SJCRH30 (cell line): ENCODE measurements around the gene SNURF. TPM values are rescaled to one million over a fixed set of nuclear protein-coding genes. Genes with fewer than 3 reads are reported as not detected.
"Not testable (repeated sequence)": the region's sequence is repeated elsewhere in the genome, so short reads cannot be mapped to it uniquely, and the experiment has no call there.

ENCODE experiments used
- DNase-seq, 2 experiments: peaks; one replicate each; pipeline ENCODE4 v3.0.0-alpha.2; 2015 to 2020
- H3K27ac ChIP-seq: fragments of 250-450 bp; sonication (Bioruptor Pico); 2 replicates; pipeline ENCODE4 v1.5.1; 2020; ENCODE audit warnings: mild to moderate bottlenecking, moderate library complexity
- H3K27me3 ChIP-seq: fragments of 250-450 bp; sonication (Bioruptor Pico); 2 replicates; pipeline ENCODE4 v1.5.1; 2020; ENCODE audit warnings: mild to moderate bottlenecking, moderate library complexity
- H3K36me3 ChIP-seq: fragments of 250-450 bp; sonication (Bioruptor Pico); 2 replicates; pipeline ENCODE4 v1.5.1; 2020; ENCODE audit warnings: mild to moderate bottlenecking, moderate library complexity
- H3K4me1 ChIP-seq: fragments of 250-450 bp; sonication (Bioruptor Pico); 2 replicates; pipeline ENCODE4 v1.5.1; 2020; ENCODE audit warnings: mild to moderate bottlenecking, moderate library complexity
- H3K4me3 ChIP-seq: fragments of 250-450 bp; sonication (Bioruptor Pico); 2 replicates; pipeline ENCODE4 v1.5.1; 2020; ENCODE audit warnings: mild to moderate bottlenecking, moderate library complexity
- H3K9me3 ChIP-seq: fragments of 250-450 bp; sonication (Bioruptor Pico); replicated peaks from 2 replicates; pipeline ENCODE4 v1.5.1; 2020; ENCODE audit warnings: mild to moderate bottlenecking, moderate library complexity
- total RNA-seq: library from RNA; depleted of rRNA; stranded (reverse); fragments of >200 nt; shearing (Covaris generic); gene quantifications from 2 replicates; pipeline ENCODE4 v1.2.3, GENCODE V29; 2014

Gene SNURF
- total RNA-seq, 1 experiment from 2014 or later, result 8.5 TPM

GRCh38 chr15:24955531-24955921 is 739 bp downstream of the SNURF start:
- no peaks in the 10 kb centered on the region for H3K36me3 ChIP-seq
- H3K27ac ChIP-seq, result peak overlapping the region; percentile 57
- no peaks in the 10 kb centered on the region for H3K4me1 ChIP-seq
- no peak for DNase-seq
- H3K27me3 ChIP-seq, result no peaks in the 10 kb centered on the region
- H3K9me3 ChIP-seq, result no peaks in the 10 kb centered on the region
- peak overlapping the region; percentile 61 for H3K4me3 ChIP-seq

- Histone ChIP-seq H3K4me1 (no peaks in the 10 kb centered on the region), H3K9me3 (no peaks in the 10 kb centered on the region), H3K27me3 (no peaks in the 10 kb centered on the region), H3K36me3 (no peaks in the 10 kb centered on the region; the same call in 1 of the 2 replicates), H3K27ac (peak overlapping the region; percentile 57), H3K4me3 (peak overlapping the region; percentile 61)
- DNase-seq, result peak; percentile 75 to 76
These were observed 1.5 kb downstream of the SNURF start for GRCh38 chr15:24956111-24956838.

- H3K36me3 ChIP-seq, result no peaks in the 10 kb centered on the region; the same call in none of the 2 replicates
- H3K27me3 ChIP-seq, result no peaks in the 10 kb centered on the region
- no peaks in the 10 kb centered on the region for H3K9me3 ChIP-seq
- H3K27ac ChIP-seq, result no peak overlapping the region
- H3K4me1 ChIP-seq, result no peaks in the 10 kb centered on the region
- DNase-seq, result no peak
- H3K4me3 ChIP-seq, result no peak overlapping the region
These were observed 2.9 kb downstream of the SNURF start for GRCh38 chr15:24957691-24958090.

- Histone ChIP-seq H3K27me3 (no peaks in the 10 kb centered on the region), H3K4me1 (no peaks in the 10 kb centered on the region), H3K36me3 (peaks cover 2% of the 10 kb centered on the region), H3K27ac (no peak overlapping the region), H3K4me3 (no peak overlapping the region), H3K9me3 (no peaks in the 10 kb centered on the region; the same call in 1 of the 2 replicates)
- DNase-seq, result no peak
These were observed 7.2 kb downstream of the SNURF start for GRCh38 chr15:24961967-24962366.

GRCh38 chr15:24962880-24963279 is 8.1 kb downstream of the SNURF start:
- Histone ChIP-seq H3K36me3 (peaks cover 2% of the 10 kb centered on the region), H3K27ac (no peak overlapping the region), H3K27me3 (no peaks in the 10 kb centered on the region), H3K4me1 (no peaks in the 10 kb centered on the region), H3K4me3 (no peak overlapping the region), H3K9me3 (no peaks in the 10 kb centered on the region; the same call in 1 of the 2 replicates)
- DNase-seq, result no peak

- no peaks in the 10 kb centered on the region; the same call in 1 of the 2 replicates for H3K9me3 ChIP-seq
- no peaks in the 10 kb centered on the region for H3K4me1 ChIP-seq
- no peak for DNase-seq
- no peak overlapping the region for H3K4me3 ChIP-seq
- peaks cover 11% of the 10 kb centered on the region for H3K36me3 ChIP-seq
- H3K27me3 ChIP-seq, result no peaks in the 10 kb centered on the region
- H3K27ac ChIP-seq, result no peak overlapping the region
These were observed 11.7 kb downstream of the SNURF start for GRCh38 chr15:24966364-24967103.

- Histone ChIP-seq H3K9me3 (no peaks in the 10 kb centered on the region), H3K27ac (no peak overlapping the region), H3K36me3 (peaks cover 10% of the 10 kb centered on the region), H3K27me3 (no peaks in the 10 kb centered on the region), H3K4me3 (no peak overlapping the region), H3K4me1 (no peaks in the 10 kb centered on the region)
- no peak for DNase-seq
These were observed 16.3 kb downstream of the SNURF start for GRCh38 chr15:24971052-24971451.

GRCh38 chr15:24971772-24972171 is 17.0 kb downstream of the SNURF start:
- no peak for DNase-seq
- H3K4me1 ChIP-seq, result no peaks in the 10 kb centered on the region

GRCh38 chr15:24972707-24973106 is 17.9 kb downstream of the SNURF start:
- not testable (repeated sequence) for H3K9me3 ChIP-seq, H3K4me3 ChIP-seq, DNase-seq, H3K27ac ChIP-seq, H3K27me3 ChIP-seq, H3K4me1 ChIP-seq
- peaks cover 10% of the 10 kb centered on the region for H3K36me3 ChIP-seq

More at GRCh38 chr15:24971772-24972171, 17.0 kb downstream of the SNURF start:
- peaks cover 10% of the 10 kb centered on the region for H3K36me3 ChIP-seq
- no peaks in the 10 kb centered on the region for H3K27me3 ChIP-seq
- H3K9me3 ChIP-seq, result no peaks in the 10 kb centered on the region
- H3K4me3 ChIP-seq, result no peak overlapping the region
- no peak overlapping the region for H3K27ac ChIP-seq

- H3K27me3 ChIP-seq, result no peaks in the 10 kb centered on the region
- no peak overlapping the region for H3K4me3 ChIP-seq
- peaks cover 12% of the 10 kb centered on the region for H3K36me3 ChIP-seq
- H3K4me1 ChIP-seq, result no peaks in the 10 kb centered on the region
- no peaks in the 10 kb centered on the region for H3K9me3 ChIP-seq
- DNase-seq, result no peak
- H3K27ac ChIP-seq, result no peak overlapping the region
These were observed 22.1 kb downstream of the SNURF start for GRCh38 chr15:24976932-24977331.

GRCh38 chr15:24977686-24978085 is 22.9 kb downstream of the SNURF start:
- DNase-seq, result no peak
- Histone ChIP-seq H3K4me3 (no peak overlapping the region), H3K27ac (no peak overlapping the region), H3K9me3 (no peaks in the 10 kb centered on the region), H3K4me1 (no peaks in the 10 kb centered on the region), H3K36me3 (peaks cover 12% of the 10 kb centered on the region), H3K27me3 (no peaks in the 10 kb centered on the region)

GRCh38 chr15:24985224-24985623 is 30.4 kb downstream of the SNURF start:
- Histone ChIP-seq H3K27me3 (no peaks in the 10 kb centered on the region), H3K36me3 (peaks cover 2% of the 10 kb centered on the region; the same call in 1 of the 2 replicates), H3K4me3 (no peak overlapping the region), H3K9me3 (no peaks in the 10 kb centered on the region), H3K4me1 (no peaks in the 10 kb centered on the region), H3K27ac (no peak overlapping the region)
- DNase-seq, result no peak

- Histone ChIP-seq H3K36me3 (no peaks in the 10 kb centered on the region), H3K4me3 (no peak overlapping the region), H3K27me3 (no peaks in the 10 kb centered on the region), H3K4me1 (no peaks in the 10 kb centered on the region), H3K9me3 (no peaks in the 10 kb centered on the region), H3K27ac (no peak overlapping the region)
- DNase-seq, result no peak
These were observed 31.9 kb downstream of the SNURF start for GRCh38 chr15:24986653-24987052.
